D721Med (cell line): Measurements from ENCODE around the gene PCSK1.

Experiments
- DNase-seq: peaks from one replicate; pipeline ENCODE4 v3.0.0; 2011; ENCODE audit warnings: low spot score; ENCODE audit not compliant: insufficient read length
- FAIRE-seq: peaks from 2 replicates; lab custom pipeline; 2011; peaks lifted over from hg19 to GRCh38; lab: Jason Lieb, UNC
- TF ChIP-seq, protein P1 (sequence below): IDR thresholded peaks from 2 replicates; pipeline ENCODE4 v1.5.1; 2012; ENCODE audit warnings: mild to moderate bottlenecking, control low read depth; ENCODE audit not compliant: insufficient read depth; ENCODE audit errors: missing control alignments

PCSK1 gene

DNA sequence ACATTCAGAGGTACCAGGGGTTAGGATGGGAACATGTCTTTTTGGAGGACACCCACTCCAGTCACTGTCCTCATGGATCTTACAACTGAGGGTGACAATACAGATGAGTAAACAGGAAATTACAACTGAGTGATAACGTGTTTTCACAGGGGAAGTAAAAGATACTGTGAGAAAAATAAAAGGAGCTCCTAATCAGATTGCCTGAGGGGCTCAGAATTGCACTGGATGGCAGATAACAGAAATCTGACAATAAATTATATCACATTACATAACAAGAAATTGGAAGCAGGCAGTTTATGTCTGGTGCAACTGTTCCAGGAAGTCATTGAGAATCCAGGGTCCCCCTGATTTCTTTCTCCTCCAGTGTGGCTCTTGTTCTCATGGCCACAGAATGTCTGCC, 40.1 kb upstream of the PCSK1 start:
- no peak for FAIRE-seq
- TF ChIP-seq, protein P1, sequence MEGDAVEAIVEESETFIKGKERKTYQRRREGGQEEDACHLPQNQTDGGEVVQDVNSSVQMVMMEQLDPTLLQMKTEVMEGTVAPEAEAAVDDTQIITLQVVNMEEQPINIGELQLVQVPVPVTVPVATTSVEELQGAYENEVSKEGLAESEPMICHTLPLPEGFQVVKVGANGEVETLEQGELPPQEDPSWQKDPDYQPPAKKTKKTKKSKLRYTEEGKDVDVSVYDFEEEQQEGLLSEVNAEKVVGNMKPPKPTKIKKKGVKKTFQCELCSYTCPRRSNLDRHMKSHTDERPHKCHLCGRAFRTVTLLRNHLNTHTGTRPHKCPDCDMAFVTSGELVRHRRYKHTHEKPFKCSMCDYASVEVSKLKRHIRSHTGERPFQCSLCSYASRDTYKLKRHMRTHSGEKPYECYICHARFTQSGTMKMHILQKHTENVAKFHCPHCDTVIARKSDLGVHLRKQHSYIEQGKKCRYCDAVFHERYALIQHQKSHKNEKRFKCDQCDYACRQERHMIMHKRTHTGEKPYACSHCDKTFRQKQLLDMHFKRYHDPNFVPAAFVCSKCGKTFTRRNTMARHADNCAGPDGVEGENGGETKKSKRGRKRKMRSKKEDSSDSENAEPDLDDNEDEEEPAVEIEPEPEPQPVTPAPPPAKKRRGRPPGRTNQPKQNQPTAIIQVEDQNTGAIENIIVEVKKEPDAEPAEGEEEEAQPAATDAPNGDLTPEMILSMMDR: no peak
- no peak for DNase-seq

DNA sequence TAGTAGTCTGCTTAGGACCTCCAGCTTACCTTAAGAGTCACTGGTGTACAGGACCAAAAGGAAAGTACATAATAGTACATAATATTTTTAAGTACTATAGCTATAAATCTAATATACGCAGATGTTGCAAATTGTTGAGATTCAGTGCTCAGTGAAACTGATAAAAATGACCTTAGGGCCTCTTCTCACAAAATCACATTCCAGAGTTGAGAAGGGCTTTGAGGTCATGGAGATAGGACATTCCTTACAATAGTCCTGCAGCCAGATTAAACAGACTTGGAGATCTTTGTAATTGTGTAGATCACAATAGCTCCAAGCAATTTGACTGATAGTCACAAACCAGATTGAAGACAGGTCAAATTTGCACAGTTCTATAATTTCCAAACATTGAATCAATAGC, 37.7 kb upstream of the PCSK1 start:
- no peak for FAIRE-seq
- TF ChIP-seq, protein P1: no peak

DNA sequence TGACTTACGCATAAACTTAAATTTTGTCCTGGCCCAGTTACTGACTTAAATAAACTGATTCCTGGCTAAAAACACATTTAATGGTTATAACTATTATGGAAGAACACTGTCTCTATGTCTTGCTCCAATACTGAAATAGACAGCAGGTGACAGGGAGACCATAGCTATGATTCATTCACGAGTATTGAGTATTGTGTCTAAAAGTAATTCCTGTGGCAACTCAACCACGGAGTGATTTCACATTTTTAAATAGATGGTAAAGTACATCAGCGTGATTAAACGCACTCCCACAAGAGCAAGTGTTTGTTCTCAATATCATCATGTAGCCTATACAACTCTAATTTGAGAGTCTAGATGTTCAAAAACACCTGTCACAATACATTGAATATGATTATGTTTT, 35.9 kb upstream of the PCSK1 start:
- FAIRE-seq: no peak
- TF ChIP-seq, protein P1: no peak

More for the DNA sequence above, 37.7 kb upstream of the PCSK1 start:
- no peak for DNase-seq

DNA sequence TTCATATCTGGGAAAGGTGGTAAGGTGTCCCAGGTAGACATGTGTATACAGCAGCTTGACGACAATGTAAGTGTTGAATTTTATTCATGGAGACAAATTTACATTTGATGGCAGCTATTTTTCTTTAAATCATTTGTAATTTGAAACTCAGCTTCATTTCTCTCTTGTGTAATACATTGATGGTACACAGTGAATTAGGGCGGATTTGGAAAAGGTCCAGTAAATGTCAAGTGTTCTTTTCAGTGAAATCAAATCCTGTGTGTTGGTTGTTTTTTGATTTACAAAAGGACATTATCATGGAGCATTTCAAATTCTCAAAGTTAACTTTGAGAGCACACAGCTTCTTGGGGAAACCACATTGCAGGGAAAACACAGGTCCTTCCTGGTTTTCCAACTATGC, 30.0 kb upstream of the PCSK1 start:
- TF ChIP-seq, protein P1: no peak
- no peak for FAIRE-seq
- DNase-seq: no peak

More for the DNA sequence above, 35.9 kb upstream of the PCSK1 start:
- no peak for DNase-seq

DNA sequence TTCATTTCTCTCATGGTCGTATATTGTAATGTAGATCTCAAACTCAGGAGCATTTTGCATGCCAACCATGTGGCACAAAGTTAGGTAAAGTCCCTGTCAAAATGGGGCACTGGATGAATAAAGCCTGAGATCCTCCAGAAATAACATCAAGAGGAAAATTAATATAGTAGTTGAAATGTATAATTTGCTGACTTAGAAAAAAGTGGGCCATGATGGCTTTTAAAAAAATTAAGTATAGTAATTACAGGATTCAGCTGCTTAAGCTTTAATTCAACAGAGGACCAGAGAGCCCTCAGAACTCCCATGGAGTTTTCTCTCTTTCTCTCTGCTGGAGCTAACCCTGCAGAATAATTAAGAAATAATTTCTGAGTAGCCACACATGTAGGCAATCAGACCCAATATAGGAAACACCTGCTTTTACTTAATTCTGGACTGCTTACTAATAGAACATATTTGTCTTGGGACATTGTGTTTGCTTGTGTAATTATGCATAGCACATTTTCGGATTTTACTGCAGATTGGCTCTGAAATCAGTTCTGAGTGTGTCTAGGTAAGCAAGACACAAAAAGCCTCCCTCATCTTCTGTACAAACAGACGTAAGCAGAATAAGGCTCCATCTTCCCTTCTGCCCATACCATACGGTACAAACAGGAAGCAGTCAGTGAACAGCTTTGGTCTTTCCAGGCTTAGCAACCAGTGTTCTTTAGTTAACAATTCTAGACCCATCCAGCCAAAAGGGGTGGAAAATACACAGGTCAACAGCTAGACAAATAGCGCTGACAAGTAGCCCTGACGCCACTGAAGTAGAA, 26.5 kb upstream of the PCSK1 start:
- no peak for FAIRE-seq
- DNase-seq: no peak
- TF ChIP-seq, protein P1: no peak

DNA sequence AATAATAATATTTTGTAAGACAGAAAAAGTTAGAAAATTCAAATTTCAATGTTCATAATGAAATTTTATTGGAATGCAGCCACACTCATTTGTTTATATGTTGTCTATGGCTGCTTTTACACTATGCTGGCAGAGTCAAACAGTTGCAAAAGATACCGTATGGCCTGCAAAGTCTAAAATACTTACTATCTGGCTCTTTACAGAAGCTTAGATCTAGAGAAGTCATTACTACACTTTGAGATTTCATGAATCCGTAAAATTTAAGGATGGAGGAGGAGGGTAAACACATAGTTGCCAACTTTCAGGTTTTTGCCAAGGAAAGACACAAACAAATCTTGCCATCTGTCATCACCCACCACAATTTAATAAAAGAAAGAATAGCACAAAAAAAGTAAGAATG, 25.1 kb upstream of the PCSK1 start:
- no peak for DNase-seq
- TF ChIP-seq, protein P1: no peak
- FAIRE-seq: no peak

DNA sequence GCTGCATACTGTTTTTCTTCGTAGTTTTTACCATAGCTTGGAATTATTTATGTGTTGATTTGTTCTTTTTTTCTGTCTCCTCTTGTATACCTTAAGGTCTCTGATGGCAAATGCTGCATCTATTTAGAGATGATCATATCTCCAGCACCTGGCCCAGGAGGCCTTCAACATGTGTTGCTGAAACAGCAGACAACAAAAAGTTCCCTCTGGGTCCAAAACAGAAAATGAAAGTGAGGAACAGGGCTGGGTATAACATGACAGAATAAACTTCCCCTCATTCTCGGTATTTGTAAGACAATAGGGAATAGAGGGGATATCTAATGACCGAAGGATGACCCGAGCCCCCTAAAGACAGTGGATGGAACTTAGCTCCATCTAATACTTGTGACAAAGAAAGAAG, 22.7 kb upstream of the PCSK1 start:
- TF ChIP-seq, protein P1: no peak
- DNase-seq (no peak), FAIRE-seq (no peak)
